Heart right ventricle (tissue), 16 donors: ENCODE results near the gene TSPAN18. TPM values are rescaled to one million over a fixed set of nuclear protein-coding genes. Genes with fewer than 3 reads are reported as not detected.

Experiments
- ATAC-seq, 8 donors: fragments of 200-7000 bp; cut with Tn5 transposase; one replicate each; pipeline ENCODE4 v1.9.1; 2020; ENCODE audit warnings: mild to moderate bottlenecking in 8 of 8, moderate library complexity in 8 of 8, moderate number of reproducible peaks in 1 of 8
- DNase-seq, 2 donors: peaks; one replicate each; pipeline ENCODE4 v3.0.0-alpha.2; 2020
- H3K27ac ChIP-seq, 10 donors: fragments of 200-600 bp; sonication (generic) in 2 of 10; one replicate each; pipeline versions ENCODE4 v1.5.0 to v1.8.0; 2020 to 2022; ENCODE audit warnings: mild to moderate bottlenecking in 3 of 10
- H3K27me3 ChIP-seq, 7 donors: fragments of 200-600 bp; one replicate each; pipeline ENCODE4 v1.8.0; 2021 to 2022; ENCODE audit warnings: mild to moderate bottlenecking in 2 of 7
- H3K36me3 ChIP-seq, 9 donors: fragments of 200-600 bp; sonication (generic) in 1 of 9; one replicate each; pipeline versions ENCODE4 v1.5.0 to v1.8.0; 2020 to 2022; ENCODE audit warnings: mild to moderate bottlenecking in 2 of 9
- H3K4me1 ChIP-seq, 9 donors: fragments of 200-600 bp; sonication (generic) in 1 of 9; one replicate each; pipeline versions ENCODE4 v1.5.0 to v1.8.0; 2020 to 2022; ENCODE audit warnings: mild to moderate bottlenecking in 4 of 9
- H3K4me3 ChIP-seq, 10 donors: fragments of 200-600 bp; sonication (generic) in 2 of 10; one replicate each; pipeline versions ENCODE4 v1.5.0 to v1.8.0; 2020 to 2022; ENCODE audit warnings: mild to moderate bottlenecking in 7 of 10, moderate library complexity in 2 of 10
- H3K9me3 ChIP-seq, 11 donors: fragments of 200-600 bp in 10 of 11; sonication (generic) in 2 of 11; one replicate each; pipeline versions ENCODE4 v1.5.0 to v1.8.0; 2013 to 2022; ENCODE audit warnings: mild to moderate bottlenecking in 2 of 11, control low read depth in 1 of 11, moderate library complexity in 1 of 11
- WGBS, 2 donors: extraction: QIAGEN DNeasy Blood & Tissue Kit; methylation state at CpG; one replicate each; pipeline ENCODE4 v1.1.7; 2013; ENCODE audit warnings: inconsistent platforms in 1 of 2; 5-methylcytosine and 5-hydroxymethylcytosine counted together
- intact Hi-C, 10 donors: fragments of 100-400 bp; cut with DNase I; formaldehyde crosslinking; loops; one replicate each; pipeline versions ENCODE4 v1.11.1 to v1.14.2; 2022
- polyA plus RNA-seq, 2 donors: library from polyadenylated mRNA; stranded (reverse); fragments of 200-250 nt; gene quantifications; one replicate each; pipeline ENCODE4 v1.2.3, GENCODE V29; 2013
- total RNA-seq, 10 donors: library from RNA; stranded (reverse); fragmentation: NEBNext Ultra II Directional in 3 of 10; extraction: Animal tissue kit (Norgen Biotek cat#: 25700) in 3 of 10; gene quantifications; one replicate each; pipeline versions ENCODE4 v1.2.1 to v1.2.4, GENCODE V29; 2021 to 2023
- TF ChIP-seq, protein P1 (sequence below), 9 donors: fragments of 200-600 bp; sonication (generic) in 2 of 9; IDR thresholded peaks; one replicate each; pipeline versions ENCODE4 v1.5.0 to v1.8.0; 2021 to 2022; ENCODE audit warnings: antibody characterized with exemption in 9 of 9, mild to moderate bottlenecking in 5 of 9, moderate library complexity in 1 of 9
- donor health status: Arrhythmogenic right ventricular cardiomyopathy.
- donor health status: ischemic (EF 13 %, LVEDD 7.1; RV severe dilation, severe dysfunction).
- donor health status: healthy with polysubstance abuse.
- donor health status: DM: no; HTN: yes; CAD: no.
- donor health status: DM: no; HTN: no; CAD: no.
- donor health status: ischemic (EF 25% LVEDD 6.9; RV normal size, moderate dysfunction).
- donor health status: ischemic (EF 25% LVEDD 5.7; RV mildly dilated, moderate dysfunction).
- donor health status: healthy.
- donor health status: DM: yes; HTN: yes; CAD: no.
- donor health status: Ischemic cardiomyopathy.
- donor health status: ischemic (EF 35%, LVEDD 5.7; RV mildly dilated, moderate dysfunction).
- donor health status: nonischemic (EF 11% LVEDD 7.7; RV severe dilation, severe dysfunction).
- donor health status: DM: yes; HTN: yes; CAD: no.
- donor health status: PGD.
- donor health status: ischemic (EF 29% LVEDD 5.4; RV normal size, mild dysfunction).
- donor health status: nonischemic (EF 23%, LVEDD 6.1; RV moderate dilation, normal function).

TSPAN18 gene
- total and polyA plus RNA-seq, 12 donors, result 37.7 to 140 (median 92.9) TPM

GRCh38 chr11:44791316-44791925 is 64.7 kb downstream of the TSPAN18 start:
- Histone ChIP-seq H3K4me3 (no peak overlapping the region), H3K27me3 (no peaks in the 10 kb centered on the region), H3K9me3 (no peaks in the 10 kb centered on the region), H3K36me3 (no peaks in the 10 kb centered on the region), H3K27ac (no peak overlapping the region), H3K4me1 (peaks cover 0 to 67% (median 29%) of the 10 kb centered on the region in 9 donors)
- TF ChIP-seq, protein P1, sequence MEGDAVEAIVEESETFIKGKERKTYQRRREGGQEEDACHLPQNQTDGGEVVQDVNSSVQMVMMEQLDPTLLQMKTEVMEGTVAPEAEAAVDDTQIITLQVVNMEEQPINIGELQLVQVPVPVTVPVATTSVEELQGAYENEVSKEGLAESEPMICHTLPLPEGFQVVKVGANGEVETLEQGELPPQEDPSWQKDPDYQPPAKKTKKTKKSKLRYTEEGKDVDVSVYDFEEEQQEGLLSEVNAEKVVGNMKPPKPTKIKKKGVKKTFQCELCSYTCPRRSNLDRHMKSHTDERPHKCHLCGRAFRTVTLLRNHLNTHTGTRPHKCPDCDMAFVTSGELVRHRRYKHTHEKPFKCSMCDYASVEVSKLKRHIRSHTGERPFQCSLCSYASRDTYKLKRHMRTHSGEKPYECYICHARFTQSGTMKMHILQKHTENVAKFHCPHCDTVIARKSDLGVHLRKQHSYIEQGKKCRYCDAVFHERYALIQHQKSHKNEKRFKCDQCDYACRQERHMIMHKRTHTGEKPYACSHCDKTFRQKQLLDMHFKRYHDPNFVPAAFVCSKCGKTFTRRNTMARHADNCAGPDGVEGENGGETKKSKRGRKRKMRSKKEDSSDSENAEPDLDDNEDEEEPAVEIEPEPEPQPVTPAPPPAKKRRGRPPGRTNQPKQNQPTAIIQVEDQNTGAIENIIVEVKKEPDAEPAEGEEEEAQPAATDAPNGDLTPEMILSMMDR (IDR thresholded peaks at IDR 0.05), result no peak
- DNase-seq, result no peak
- 82 to 83% methylated on average over 13 of the region's 13 CpGs for WGBS, 2 donors
- no peak for ATAC-seq
- intact Hi-C loops, result no loop called here

- no peak overlapping the region for H3K27ac ChIP-seq
- ATAC-seq (peak in 1 of 8 donors; percentile 48), DNase-seq (no peak)
- WGBS, 2 donors, result 85 to 88% methylated on average over 8 of the region's 8 CpGs
- H3K36me3 ChIP-seq, result peaks cover 0 to 2% (median 0%) of the 10 kb centered on the region in 9 donors
- intact Hi-C loops, result no loop called here
- H3K9me3 ChIP-seq, result no peaks in the 10 kb centered on the region
- TF ChIP-seq, protein P1 (IDR thresholded peaks at IDR 0.05), result no peak
- H3K27me3 ChIP-seq, result no peaks in the 10 kb centered on the region
- no peak overlapping the region for H3K4me3 ChIP-seq
- H3K4me1 ChIP-seq, result peaks cover 0 to 61% (median 29%) of the 10 kb centered on the region in 9 donors
Observed at GRCh38 chr11:44792171-44792570, 65.4 kb downstream of the TSPAN18 start.

DNA sequence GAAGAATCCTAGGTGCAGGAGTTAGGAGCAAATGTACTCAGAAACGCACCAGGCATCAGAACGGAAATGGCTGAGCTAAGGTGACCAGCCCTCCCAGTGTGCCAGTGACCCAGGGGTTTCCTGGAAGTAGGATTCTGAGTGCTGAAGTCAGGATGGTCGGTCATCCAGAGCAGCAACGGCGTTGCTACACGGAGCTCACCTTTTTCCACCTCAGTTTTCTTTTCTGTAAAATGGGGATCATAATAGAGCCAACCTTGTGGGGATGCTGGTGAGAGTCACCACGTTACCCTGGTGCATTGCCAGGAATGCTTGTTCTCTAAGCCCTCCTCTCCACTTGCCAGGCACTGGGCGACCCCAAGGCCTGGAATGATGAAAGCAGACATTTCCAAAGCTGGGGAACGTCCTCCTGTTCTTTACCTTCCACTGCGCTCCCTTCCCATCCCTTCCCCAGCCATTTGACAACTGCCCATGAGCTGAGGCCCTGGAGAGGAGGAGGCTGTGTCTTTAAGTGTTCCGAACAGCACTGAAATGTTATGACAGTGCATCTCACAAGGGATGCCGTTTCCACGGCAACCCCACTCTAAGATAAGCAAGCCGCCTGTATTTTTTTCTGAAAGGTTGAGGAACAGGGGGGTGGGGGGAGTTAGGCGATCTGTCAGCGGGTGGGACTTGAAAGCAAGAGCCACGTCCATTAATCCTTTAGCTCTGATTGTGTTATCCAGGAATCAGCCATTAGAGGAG is 66.8 kb downstream of the TSPAN18 start:
- ATAC-seq, result peak in 5 of 8 donors; percentile 11 to 51 (median 42)
- TF ChIP-seq, protein P1 (IDR thresholded peaks at IDR 0.05), result no peak
- peaks cover 2 to 57% (median 29%) of the 10 kb centered on the region in 9 donors for H3K4me1 ChIP-seq
- DNase-seq, result no peak
- no peaks in the 10 kb centered on the region for H3K9me3 ChIP-seq
- intact Hi-C loops, result no loop called here
- H3K36me3 ChIP-seq, result peaks cover 0 to 4% (median 0%) of the 10 kb centered on the region in 9 donors
- 49 to 53% methylated on average over 17 of the region's 17 CpGs for WGBS, 2 donors
- no peak overlapping the region for H3K4me3 ChIP-seq
- H3K27ac ChIP-seq, result no peak overlapping the region
- H3K27me3 ChIP-seq, result no peaks in the 10 kb centered on the region

DNA sequence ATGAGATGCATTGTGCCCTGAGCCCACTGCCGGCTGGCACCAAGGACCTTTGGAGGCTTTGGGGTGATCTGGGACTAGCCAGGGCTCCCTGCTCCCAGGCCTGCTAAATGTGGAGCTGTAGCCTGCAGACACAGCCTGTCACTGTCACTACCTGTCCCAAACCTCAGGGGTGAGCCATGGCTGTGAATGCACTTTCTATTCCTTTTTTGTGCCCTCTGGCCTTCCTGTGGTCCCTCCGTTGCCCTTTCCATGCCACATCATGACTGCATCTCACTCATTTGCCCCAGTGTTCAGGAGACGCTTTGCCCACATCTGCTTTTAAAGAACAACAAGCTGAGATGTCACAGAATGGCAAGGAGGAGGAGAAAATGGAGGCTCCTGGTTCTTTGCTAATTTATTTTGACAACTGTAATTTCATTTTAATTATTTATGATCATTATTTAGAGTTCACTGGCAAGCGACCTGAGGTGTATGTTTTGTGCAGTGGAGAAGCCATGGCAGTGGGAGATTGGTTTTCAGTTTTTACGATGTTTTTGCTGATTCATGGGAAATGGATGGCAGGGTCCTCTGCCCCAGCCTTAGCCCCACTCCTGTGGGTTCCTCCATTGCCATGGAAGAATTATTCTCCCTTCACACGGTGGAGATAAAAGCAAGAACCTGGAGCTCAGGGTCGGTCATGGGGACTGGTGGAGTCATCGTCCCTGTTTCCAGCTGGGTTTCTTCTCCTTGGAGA is 69.2 kb downstream of the TSPAN18 start:
- WGBS, 2 donors, result 88 to 91% methylated on average over 8 of the region's 8 CpGs
- intact Hi-C loops, result no loop called here
- no peaks in the 10 kb centered on the region for H3K9me3 ChIP-seq
- H3K27me3 ChIP-seq, result no peaks in the 10 kb centered on the region
- TF ChIP-seq, protein P1 (IDR thresholded peaks at IDR 0.05), result no peak
- DNase-seq (no peak), ATAC-seq (no peak)
- peaks cover 0 to 58% (median 22%) of the 10 kb centered on the region in 9 donors for H3K4me1 ChIP-seq
- H3K4me3 ChIP-seq, result no peak overlapping the region
- H3K27ac ChIP-seq, result no peak overlapping the region
- peaks cover 0 to 4% (median 0%) of the 10 kb centered on the region in 9 donors for H3K36me3 ChIP-seq
